Prostate gland (tissue), 2 donors: ENCODE results near the gene APOL3.
"Not testable (repeated sequence)": the region's sequence is repeated elsewhere in the genome, so short reads cannot be mapped to it uniquely, and the experiment has no call there.

Source experiments
- POLR2A ChIP-seq: fragments of 450-650 bp; IDR thresholded peaks from one replicate; pipeline ENCODE4 v1.6.1; 2016; ENCODE audit warnings: antibody characterized with exemption, mild to moderate bottlenecking
- TF ChIP-seq, protein P1 (sequence below), 4 experiments: fragments of 200-600 bp in 2 of 4; fragments of 450-650 bp in 2 of 4; sonication (generic) in 2 of 4; IDR thresholded peaks; 1 replicate in 3 of 4; 2 replicates in 1 of 4; pipeline ENCODE4 v1.5.1; 2016 to 2019; ENCODE audit warnings: antibody characterized with exemption in 4 of 4, mild to moderate bottlenecking in 2 of 4, moderate library complexity in 2 of 4

GRCh38 chr22:36138709-36139108, 21.8 kb downstream of the APOL3 start:
- TF ChIP-seq POLR2A: not testable (repeated sequence)
- TF ChIP-seq, protein P1, sequence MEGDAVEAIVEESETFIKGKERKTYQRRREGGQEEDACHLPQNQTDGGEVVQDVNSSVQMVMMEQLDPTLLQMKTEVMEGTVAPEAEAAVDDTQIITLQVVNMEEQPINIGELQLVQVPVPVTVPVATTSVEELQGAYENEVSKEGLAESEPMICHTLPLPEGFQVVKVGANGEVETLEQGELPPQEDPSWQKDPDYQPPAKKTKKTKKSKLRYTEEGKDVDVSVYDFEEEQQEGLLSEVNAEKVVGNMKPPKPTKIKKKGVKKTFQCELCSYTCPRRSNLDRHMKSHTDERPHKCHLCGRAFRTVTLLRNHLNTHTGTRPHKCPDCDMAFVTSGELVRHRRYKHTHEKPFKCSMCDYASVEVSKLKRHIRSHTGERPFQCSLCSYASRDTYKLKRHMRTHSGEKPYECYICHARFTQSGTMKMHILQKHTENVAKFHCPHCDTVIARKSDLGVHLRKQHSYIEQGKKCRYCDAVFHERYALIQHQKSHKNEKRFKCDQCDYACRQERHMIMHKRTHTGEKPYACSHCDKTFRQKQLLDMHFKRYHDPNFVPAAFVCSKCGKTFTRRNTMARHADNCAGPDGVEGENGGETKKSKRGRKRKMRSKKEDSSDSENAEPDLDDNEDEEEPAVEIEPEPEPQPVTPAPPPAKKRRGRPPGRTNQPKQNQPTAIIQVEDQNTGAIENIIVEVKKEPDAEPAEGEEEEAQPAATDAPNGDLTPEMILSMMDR (IDR thresholded peaks at IDR 0.05): not testable (repeated sequence)
